Activated CD4-positive, alpha-beta T cell treated with anti-CD3 and anti-CD28 coated beads, Interleukin-2, Interleukin-6, amounts not matched to agents 100 ng/mL and 50 ng/mL, durations not matched to agents 16 hours and 8 hours (primary cell): Measurements from ENCODE around the gene GRN.
"Not testable (repeated sequence)": the region's sequence is repeated elsewhere in the genome, so short reads cannot be mapped to it uniquely, and the experiment has no call there.

Experiments used
- DNase-seq: peaks from one replicate; pipeline ENCODE4 v3.0.0-alpha.2; 2020

The GRN gene

DNA sequence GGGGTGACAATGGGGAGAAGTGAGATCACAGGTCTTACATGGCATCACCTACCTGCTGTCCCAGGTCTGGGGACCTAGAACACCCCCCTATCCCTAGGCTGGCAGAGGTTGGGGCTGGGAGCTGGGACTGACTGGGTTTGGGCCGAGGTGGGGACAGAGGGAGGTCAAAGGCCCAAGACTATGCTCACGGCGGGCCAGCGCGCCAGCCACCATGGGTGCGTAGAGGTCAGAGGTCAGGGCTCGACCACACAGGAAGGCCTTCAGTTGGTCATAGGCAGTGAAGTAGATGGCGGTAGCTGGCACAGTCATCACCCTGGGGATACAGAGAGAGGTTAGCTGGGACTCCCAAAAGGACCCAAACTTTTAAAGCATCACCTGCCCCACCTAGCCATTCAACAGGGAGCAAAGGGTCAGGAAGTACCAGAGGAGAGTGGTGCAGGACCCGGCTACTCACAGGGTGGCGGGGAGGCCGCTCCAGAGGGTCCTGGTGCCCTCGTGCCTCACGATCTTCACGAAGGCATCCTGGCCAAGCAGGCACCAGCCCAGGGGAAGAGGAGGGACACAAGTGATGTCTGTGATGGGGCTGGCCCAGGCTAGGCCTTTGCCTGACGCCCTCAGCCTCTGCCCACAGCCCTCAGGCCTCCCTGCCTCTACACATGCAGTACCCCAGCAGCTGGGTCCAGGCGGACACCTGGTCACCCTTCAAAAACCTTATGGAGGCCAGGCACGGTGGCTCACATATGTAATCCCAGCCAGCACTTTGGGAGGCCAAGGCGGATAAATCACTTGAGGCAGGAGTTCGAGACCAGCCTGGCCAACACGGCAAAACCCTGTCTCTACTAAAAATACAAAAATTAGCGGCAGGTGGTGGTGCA lies 23.6 kb upstream of the GRN start:
- no peak for DNase-seq

DNA sequence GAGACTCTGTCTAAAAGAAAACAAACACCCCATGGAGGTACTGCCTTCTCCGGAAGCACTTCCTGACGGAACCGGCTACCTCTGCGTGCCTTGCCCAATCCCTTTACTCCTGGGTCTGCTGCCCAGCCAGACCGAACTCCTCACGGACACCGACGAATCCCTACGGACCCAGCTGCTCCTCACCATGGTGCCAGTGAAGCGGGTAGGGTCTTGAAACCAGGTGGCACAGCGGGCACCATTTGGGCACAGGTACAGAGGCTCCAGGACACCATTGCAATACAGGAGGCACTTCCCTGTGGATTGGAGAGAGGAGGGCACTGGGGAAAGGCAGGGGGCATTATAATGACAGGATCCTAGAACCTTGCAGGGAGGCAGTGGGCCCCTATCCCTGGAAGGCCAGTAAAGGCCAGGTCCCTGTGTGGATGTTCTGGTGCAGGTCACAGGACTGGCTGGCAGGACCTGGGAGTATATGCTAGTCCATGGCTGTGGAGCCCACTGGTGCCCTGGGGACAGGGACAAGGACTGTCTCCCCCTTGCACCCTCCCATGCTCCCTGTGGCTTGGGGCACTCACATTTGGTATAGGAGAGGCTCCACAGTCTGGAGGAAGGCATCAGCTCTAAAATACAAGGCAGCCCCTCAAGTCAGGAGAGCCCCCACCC lies 22.7 kb upstream of the GRN start:
- DNase-seq = no peak

DNA sequence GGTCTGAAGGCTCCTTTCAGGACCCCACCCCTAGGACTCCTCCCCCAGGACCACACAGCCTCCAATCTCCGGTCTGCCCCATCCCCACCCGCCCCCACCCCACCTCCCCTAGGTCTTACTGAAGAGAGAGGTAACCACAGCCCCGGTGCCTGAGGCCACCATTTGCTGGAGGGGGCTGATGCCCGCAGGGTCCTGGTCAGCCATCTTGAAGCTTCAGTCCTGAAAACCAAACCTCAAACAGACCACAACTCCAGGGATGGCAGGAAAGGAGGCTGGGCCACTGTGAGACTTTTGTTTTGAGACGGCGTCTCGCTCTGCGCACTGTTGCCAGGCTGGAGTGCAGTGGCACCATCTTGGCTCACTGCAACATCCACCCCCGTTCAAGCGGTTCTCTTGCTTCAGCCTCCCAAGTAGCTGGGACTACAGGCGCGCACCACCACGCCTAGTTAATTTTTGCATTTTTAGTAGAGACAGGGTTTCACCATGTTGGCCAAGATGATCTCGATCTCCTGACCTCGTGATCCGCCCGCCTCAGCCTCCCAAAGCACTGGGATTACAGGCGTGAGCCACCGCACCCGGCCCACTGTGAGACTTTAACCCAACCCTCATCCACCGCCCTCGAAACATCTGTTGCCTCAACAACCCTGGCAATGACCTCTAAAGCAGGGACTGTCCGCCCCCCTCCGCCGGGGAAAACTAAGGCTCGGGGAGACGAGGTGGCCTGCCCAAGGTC lies 21.6 kb upstream of the GRN start:
- no peak for DNase-seq

DNA sequence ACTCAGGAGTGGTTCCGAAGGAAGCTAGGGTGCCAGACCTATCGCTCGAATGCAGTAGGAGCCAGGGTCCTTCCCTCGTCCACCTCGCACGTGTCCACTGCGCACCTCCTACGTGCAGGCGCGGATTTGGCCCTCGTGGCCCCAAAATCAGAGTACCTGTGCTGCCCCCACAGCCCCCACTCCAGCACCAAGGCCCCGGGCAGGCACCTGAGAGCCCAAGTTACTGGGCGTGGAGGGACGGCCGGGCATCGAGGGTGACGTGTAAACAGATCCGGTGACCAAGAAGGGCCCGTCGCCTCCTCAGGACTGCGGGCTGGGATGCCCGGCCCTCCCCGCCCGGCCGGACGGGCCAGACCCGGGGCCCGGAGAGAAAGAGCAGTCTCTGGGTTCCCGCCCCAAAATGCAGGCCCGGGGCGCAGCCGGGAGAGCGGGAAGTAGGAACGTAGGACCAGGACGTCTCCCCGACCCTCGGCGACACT lies 21.0 kb upstream of the GRN start:
- peak; percentile 26 for DNase-seq

DNA sequence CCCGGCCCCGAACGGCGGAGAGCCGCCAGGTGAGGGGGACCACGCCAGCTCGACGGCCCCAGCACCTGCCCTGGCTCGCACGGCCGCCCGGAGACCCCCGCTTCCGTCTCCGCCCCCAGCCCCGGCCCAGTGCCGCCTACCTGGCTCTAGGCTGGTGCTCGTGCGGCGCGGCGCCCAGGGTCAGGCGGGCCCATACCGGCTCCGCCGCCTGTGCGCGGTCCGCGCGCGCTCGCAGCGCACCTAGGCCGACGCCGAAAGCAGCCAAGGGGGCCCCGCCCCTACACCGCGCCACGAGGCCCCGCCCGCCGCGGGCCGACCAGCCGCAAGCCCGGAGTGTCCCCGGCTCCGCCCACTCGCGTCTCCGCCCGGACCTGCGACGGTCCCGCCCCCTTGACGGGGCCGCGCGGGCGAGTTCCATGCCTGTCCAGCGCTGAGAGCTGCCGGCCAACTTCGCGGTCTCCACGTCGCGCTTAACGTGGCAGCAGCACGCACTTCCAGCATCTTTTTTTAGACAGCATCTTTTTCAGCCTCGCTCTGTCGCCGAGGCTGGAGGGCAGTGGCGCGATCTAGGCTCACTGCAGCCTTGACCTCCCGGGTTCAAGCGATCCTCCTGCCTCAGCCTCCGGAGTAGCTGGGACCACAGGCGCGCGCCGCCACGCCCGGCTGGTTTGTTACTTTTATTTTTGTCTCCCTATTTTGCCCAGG lies 20.4 kb upstream of the GRN start, which contains the start of gene SLC25A39:
SLC25A39 (minus strand) TSS at position 253 of the 705 bp plus-strand sequence. CDS start 1,261 bp downstream, outside the sequence.
- peak; percentile 97 for DNase-seq

DNA sequence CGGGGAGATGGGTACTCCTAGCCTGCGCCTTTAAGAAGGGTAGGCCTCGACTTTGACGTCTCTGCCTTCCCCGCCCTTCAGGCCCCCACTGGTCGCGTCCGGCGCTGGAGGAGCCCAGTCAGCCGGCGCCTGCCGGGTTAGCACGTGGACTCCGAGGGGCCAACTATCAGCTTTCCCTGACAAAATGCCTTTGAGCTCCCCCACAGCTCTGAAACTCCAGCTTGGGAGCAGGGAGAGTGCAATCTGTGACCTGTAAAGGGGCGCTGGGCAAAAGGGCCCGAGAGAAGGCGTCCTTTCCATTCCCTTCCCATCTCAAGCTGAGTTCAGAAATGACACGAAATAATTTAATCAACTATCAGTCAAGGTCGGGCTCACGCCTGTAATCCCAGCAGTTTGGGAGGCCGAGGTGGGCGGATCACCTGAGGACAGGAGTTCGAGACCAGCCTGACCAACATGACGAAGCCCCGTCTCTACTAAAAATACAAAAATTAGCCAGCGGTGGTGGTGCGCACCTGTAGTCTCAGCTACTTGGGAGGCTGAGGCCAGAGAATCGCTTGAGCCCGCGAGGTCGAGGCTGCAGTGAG lies 18.1 kb upstream of the GRN start:
- DNase-seq = peak; percentile 95

- no peak for DNase-seq
These were observed 17.2 kb upstream of the GRN start for GRCh38 chr17:44327715-44328449.

DNA sequence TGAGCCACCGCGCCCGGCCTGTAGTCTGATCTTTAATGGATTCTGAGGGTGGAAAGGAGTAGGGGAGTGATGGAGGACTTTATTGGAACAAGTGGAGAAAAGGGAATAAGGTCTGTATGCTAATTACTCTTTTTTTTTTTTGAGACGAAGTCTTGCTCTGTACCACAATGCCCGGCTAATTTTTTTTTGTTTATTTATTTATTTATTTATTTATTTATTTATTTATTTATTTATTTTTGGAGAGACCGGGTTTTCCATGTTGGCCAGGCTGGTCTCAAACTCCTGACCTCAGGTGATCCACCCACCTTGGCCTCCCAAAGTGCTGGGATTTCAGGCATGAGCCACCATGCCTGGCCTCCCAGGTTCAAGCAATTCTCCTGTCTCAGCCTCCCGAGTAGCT lies 15.6 kb upstream of the GRN start:
- DNase-seq = not testable (repeated sequence)

DNA sequence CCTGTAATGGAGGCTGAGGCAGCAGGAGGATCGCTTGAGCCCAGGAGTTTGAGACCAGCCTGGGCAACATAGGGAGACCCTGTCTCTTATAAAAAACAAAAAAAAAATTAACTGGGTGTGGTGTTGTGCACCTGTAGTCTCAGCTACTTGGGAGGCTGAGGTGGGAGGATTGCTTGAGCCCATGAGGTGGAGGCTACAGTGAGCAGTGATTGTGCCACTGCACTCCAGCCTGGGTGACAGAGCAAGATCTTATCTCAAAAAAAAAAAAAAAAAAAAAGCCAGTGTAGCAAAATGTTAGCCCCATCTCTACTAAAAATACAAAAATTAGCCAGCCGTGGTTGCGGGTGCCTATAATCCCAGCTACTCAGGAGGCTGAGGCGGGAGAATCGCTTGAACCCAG lies 14.8 kb upstream of the GRN start:
- DNase-seq = not testable (repeated sequence)

DNA sequence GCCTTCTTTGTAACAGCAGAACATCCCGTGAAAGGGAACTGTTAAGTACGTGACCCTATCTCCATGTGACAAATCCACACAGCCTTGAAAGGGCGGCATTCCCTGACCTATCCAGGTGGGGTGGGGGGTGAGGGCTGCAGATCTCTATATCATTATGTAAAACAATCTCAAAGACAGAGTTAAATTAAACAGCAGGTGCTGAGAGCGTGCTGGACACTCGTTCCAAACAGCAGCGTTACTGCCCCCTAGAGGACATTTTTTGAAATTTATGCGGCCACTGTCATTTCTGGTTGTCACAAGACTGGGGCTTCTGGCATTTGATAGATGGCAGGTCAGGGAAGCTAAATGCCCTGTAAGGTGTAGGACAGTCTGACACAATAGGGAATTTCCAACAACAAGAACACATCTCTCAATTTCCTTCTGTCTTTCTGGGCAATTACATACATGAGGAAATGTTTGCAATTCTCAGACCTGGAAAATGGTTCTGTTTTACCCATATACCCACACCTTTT lies 13.8 kb upstream of the GRN start:
- peak; percentile 89 for DNase-seq

DNA sequence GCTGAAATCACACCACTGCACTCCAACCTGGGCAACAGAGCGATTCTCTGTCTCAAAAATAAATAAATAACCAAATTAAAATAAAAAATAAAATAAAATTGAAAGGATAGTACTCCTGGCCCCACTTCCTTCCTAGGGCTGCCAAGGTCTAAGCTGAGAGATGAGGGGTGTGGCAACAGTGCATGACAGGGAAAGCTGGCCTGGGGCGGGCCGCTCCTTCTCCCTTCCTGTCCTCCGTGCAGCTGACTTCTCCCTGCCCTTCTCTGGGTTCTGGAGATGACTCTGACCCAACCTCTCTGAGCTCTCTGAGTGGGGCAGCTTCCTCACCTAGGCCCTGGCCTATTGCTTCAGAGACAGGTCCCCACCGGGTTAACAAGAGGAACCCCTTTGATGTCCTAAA lies 11.7 kb upstream of the GRN start:
- DNase-seq = no peak

- DNase-seq = no peak
These were observed 10.8 kb upstream of the GRN start for GRCh38 chr17:44334315-44334714.

GRCh38 chr17:44334727-44335126 lies 10.4 kb upstream of the GRN start:
- DNase-seq = no peak

DNA sequence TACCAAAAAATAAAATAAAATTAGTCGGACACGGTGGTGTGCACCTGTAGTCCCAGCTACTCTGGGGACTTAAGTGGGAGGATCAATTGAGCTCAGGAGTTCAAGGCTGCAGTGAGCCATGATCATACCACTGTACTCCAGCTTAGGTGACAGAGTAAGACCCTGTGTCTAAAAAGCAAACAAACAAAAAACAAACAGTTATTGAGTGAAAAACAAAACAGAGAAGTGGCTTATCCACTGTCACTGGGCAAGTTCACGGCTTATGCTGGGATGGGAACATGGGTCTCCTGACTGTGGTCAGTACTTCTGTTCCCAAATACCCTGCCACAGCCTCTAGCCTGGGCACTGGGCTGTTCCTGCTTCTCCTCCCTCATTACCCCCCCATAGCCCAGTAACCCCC lies 9.5 kb upstream of the GRN start:
- no peak for DNase-seq

DNA sequence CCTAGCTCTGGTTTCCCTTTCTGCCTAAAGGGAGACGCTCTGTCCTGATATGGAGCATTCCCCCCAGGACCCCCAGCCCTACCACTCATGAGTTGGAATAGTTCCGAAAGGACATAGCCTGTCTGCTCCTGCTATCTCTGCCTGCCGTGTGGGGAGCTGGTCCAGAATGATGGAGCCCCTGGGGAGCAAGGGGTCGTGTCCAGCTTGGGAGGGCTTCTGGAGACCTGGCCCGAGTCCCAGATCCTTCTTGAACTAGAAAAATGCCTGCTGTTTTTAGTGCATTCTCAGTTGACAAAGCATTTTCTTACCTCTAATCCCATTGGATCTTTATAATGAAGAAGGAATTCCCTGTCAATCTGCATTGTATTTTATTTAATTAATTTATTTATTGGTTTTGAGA lies 9.1 kb upstream of the GRN start:
- no peak for DNase-seq

DNA sequence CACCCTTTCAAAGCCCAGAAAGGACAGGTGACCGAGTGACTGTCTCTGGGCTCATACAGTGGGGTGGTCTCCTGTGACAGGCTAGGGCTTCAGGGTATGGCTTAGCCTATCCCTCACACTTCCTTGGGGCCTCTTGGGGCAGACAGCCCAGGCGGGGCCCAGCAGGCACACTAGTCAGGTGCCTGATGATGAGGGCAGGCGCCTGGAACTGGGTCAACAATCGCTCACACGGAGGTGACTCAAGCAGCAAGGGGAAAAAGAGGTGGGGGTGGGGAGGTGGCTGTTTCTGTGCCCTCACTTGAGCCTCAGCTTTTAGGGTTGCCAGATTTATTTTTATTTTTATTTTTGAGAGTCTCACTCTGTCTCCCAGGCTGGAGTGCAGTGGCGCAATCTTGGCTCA lies 6.4 kb upstream of the GRN start:
- DNase-seq = no peak

DNA sequence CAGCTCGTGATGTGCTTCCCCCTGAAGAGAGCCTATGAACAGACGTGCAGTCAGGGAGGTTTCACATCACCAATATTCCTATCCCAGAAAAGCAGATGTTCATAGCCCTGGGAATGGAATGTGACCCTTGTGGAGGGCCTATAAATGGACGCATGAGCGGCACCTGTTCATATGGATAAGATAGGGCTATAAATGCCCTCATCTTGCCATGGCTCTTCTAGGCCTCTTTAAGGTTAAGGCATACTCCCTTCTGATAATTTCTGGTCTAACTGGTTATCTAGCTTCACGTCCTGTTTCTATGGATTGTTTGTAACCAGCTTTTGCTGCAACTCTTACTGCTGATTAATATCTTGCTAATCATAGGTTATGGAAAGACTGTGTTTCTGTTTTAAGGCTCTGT lies 4.5 kb upstream of the GRN start:
- DNase-seq = not testable (repeated sequence)

DNA sequence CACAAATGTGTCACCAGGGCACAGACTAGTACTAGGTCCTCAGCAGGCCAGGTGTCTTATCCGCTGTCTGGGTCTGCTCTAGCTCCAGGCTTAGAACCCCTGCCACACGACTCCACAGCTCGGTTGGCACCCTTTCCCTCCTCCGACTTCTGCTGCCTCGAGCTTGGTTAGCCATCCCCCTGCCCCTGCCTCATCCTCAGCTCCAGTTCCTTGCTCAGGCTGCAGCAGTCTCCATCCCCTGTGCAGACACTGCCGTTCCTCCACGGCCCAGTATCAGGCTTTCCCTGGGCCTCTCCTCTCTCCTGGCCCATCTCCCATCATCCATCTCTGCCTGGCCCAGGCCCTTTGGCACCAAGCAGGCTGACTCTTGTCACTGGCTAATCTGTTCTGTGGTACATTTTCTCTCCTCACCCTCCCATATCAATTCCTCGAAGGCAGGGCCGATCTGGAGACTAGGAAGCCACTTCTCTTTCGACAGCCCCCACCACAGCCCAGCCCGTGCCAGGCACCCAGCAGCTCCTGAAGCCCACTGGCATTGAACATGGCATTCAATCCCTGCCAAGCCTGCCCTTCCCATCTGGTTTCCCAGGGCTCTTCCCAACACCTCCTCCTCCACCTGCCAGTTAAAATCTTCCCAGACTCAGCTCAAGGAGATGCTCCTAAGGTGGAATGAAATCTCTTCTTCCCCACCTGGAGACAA lies 1.4 kb upstream of the GRN start:
- DNase-seq = no peak

GRCh38 chr17:44345454-44346026 lies 438 bp downstream of the GRN start:
- peak; percentile 49 for DNase-seq

GRCh38 chr17:44346064-44346844 lies 1.2 kb downstream of the GRN start:
- DNase-seq = no peak
